Globus pallidus (tissue), 1 donor: ENCODE measurements around the gene LCNL1.

Experiments used
- DNase-seq: peaks from one replicate; pipeline ENCODE4 v3.0.0-alpha.2; 2015; ENCODE audit warnings: low spot score

The LCNL1 gene

GRCh38 chr9:136982232-136983051 is at the start of gene LCNL1:
Gene LCNL1 (plus strand): TSS chr9:136982993. CDS start chr9:136983587, 594 bp downstream.
- DNase-seq = peak; percentile 82

- no peak for DNase-seq
These were observed 48.5 kb upstream of the LCNL1 start for GRCh38 chr9:136934277-136934676.

- DNase-seq = no peak
These were observed 47.1 kb upstream of the LCNL1 start for GRCh38 chr9:136935651-136936050.

- no peak for DNase-seq
These were observed 46.1 kb upstream of the LCNL1 start for GRCh38 chr9:136936645-136937170.

GRCh38 chr9:136937186-136938001 is 45.4 kb upstream of the LCNL1 start:
- DNase-seq = no peak

GRCh38 chr9:136939431-136939995 is 43.3 kb upstream of the LCNL1 start:
- DNase-seq = no peak

- peak; percentile 91 for DNase-seq
These were observed 42.7 kb upstream of the LCNL1 start for GRCh38 chr9:136939996-136940525.

GRCh38 chr9:136940526-136941230 is 42.1 kb upstream of the LCNL1 start:
- no peak for DNase-seq

- no peak for DNase-seq
These were observed 41.3 kb upstream of the LCNL1 start for GRCh38 chr9:136941231-136942111.

GRCh38 chr9:136942112-136942880 is 40.5 kb upstream of the LCNL1 start:
- no peak for DNase-seq

GRCh38 chr9:136942881-136943230 is 39.9 kb upstream of the LCNL1 start:
- no peak for DNase-seq

GRCh38 chr9:136943291-136944211 is 39.2 kb upstream of the LCNL1 start:
- no peak for DNase-seq

- peak; percentile 51 for DNase-seq
These were observed 38.6 kb upstream of the LCNL1 start for GRCh38 chr9:136944212-136944518.

- DNase-seq = peak; percentile 92
These were observed 38.1 kb upstream of the LCNL1 start, which contains the start of the genes C8G and FBXW5 for GRCh38 chr9:136944519-136945332. Gene C8G (plus strand): TSS chr9:136945243. CDS start chr9:136945321, 78 bp downstream. Gene FBXW5 (minus strand): TSS chr9:136944738. CDS start chr9:136944083, 655 bp downstream.

- DNase-seq = no peak
These were observed 37.2 kb upstream of the LCNL1 start for GRCh38 chr9:136945333-136946227.

- DNase-seq = no peak
These were observed 36.4 kb upstream of the LCNL1 start for GRCh38 chr9:136946228-136947027.
